Neural cell (in vitro differentiated cells): Measurements from ENCODE around the gene MTRF1. TPM values are rescaled to one million over a fixed set of nuclear protein-coding genes. Genes with fewer than 3 reads are reported as not detected.

Source experiments
- H2AFZ ChIP-seq: fragments of 200-600, 300-800 bp; sonication (generic), shearing (Covaris generic); 2 replicates; pipeline ENCODE4 v1.6.0; 2014; ENCODE audit warnings: low read depth, mild to moderate bottlenecking, antibody characterized with exemption, low read length, moderate library complexity
- H3F3A ChIP-seq: fragments of 200-600 bp; shearing (Covaris generic); 2 replicates; pipeline ENCODE4 v1.6.1; 2016; ENCODE audit warnings: mild to moderate bottlenecking, moderate library complexity, mixed read lengths, antibody characterized with exemption, low read length; ENCODE audit not compliant: insufficient read depth, poor library complexity, severe bottlenecking
- H3K27ac ChIP-seq: fragments of 200-600, 300-800 bp; sonication (generic), shearing (Covaris generic); 2 replicates; pipeline ENCODE4 v1.5.1; 2014; ENCODE audit warnings: mild to moderate bottlenecking, low read length, moderate library complexity
- H3K27me3 ChIP-seq: fragments of 300-800, 200-600 bp; sonication (generic), shearing (Covaris generic); 2 replicates; pipeline ENCODE4 v1.6.0; 2014; ENCODE audit warnings: mild to moderate bottlenecking, low read depth, low read length, moderate library complexity; ENCODE audit not compliant: insufficient read depth
- H3K36me3 ChIP-seq: fragments of 300-800, 200-600 bp; sonication (generic), shearing (Covaris generic); 2 replicates; pipeline ENCODE4 v1.5.1; 2014; ENCODE audit warnings: mild to moderate bottlenecking, antibody characterized with exemption, low read length, moderate library complexity; ENCODE audit not compliant: insufficient read depth
- H3K4me2 ChIP-seq: fragments of 300-800, 200-600 bp; sonication (generic), shearing (Covaris generic); 2 replicates; pipeline ENCODE4 v1.6.0; 2014; ENCODE audit warnings: mild to moderate bottlenecking, low read length
- H3K4me3 ChIP-seq: fragments of 300-800, 200-600 bp; sonication (generic), shearing (Covaris generic); 2 replicates; pipeline ENCODE4 v1.5.1; 2014; ENCODE audit warnings: mild to moderate bottlenecking, low read length, moderate library complexity
- H3K79me2 ChIP-seq: fragments of 200-600 bp; shearing (Covaris generic); replicated peaks from 2 replicates; pipeline ENCODE4 v1.6.0; 2014; ENCODE audit warnings: mild to moderate bottlenecking, low read length, moderate library complexity; ENCODE audit not compliant: insufficient read depth
- H3K9ac ChIP-seq: fragments of 300-800, 200-600 bp; sonication (generic), shearing (Covaris generic); 2 replicates; pipeline ENCODE4 v1.6.1; 2016; ENCODE audit warnings: mild to moderate bottlenecking, low read length, mixed read lengths
- H3K9me2 ChIP-seq: fragments of 200-600 bp; shearing (Covaris generic); 2 replicates; pipeline ENCODE4 v1.6.1; 2016; ENCODE audit warnings: mild to moderate bottlenecking, low read length, mixed read lengths; ENCODE audit not compliant: insufficient read depth
- H3K9me3 ChIP-seq: fragments of 200-600, 300-800 bp; sonication (generic), shearing (Covaris generic); 2 replicates; pipeline ENCODE4 v1.6.1; 2016; ENCODE audit warnings: mild to moderate bottlenecking, mixed run types, low read length, moderate library complexity, mixed read lengths
- H4K20me1 ChIP-seq: fragments of 200-600 bp; shearing (Covaris generic); 2 replicates; pipeline ENCODE4 v1.6.1; 2016; ENCODE audit warnings: mild to moderate bottlenecking, mixed run types; ENCODE audit not compliant: insufficient read depth
- CTCF ChIP-seq: fragments of 450-650 bp; IDR thresholded peaks from 2 replicates; pipeline ENCODE4 v1.5.1; 2014; ENCODE audit warnings: antibody characterized with exemption, mild to moderate bottlenecking, moderate library complexity; ENCODE audit not compliant: poor library complexity, severe bottlenecking
- EP300 ChIP-seq: fragments of 450-650 bp; conservative IDR thresholded peaks from 2 replicates; pipeline ENCODE4 v1.6.1; 2014; ENCODE audit warnings: antibody characterized with exemption, mild to moderate bottlenecking, moderate library complexity; ENCODE audit not compliant: poor library complexity, severe bottlenecking
- EZH2 ChIP-seq: fragments of 200-600, 300-800 bp; shearing (Covaris generic), sonication (generic); IDR thresholded peaks from 2 replicates; pipeline ENCODE4 v1.6.1; 2014; ENCODE audit warnings: antibody characterized with exemption, low read length, borderline replicate concordance, mild to moderate bottlenecking; ENCODE audit not compliant: insufficient read depth, poor library complexity, severe bottlenecking
- MXI1 ChIP-seq: fragments of 450-650 bp; conservative IDR thresholded peaks from 2 replicates; pipeline ENCODE4 v1.6.1; 2014; ENCODE audit warnings: antibody characterized with exemption, mild to moderate bottlenecking; ENCODE audit not compliant: poor library complexity, severe bottlenecking
- POLR2AphosphoS5 ChIP-seq: IDR thresholded peaks from 2 replicates; pipeline ENCODE4 v1.6.1; 2012
- RAD21 ChIP-seq: fragments of 450-650 bp; conservative IDR thresholded peaks from 2 replicates; pipeline ENCODE4 v1.6.1; 2014; ENCODE audit warnings: antibody characterized with exemption, mild to moderate bottlenecking, moderate library complexity
- REST ChIP-seq: IDR thresholded peaks from 2 replicates; pipeline ENCODE4 v1.6.1; 2012; ENCODE audit warnings: borderline replicate concordance
- SMC3 ChIP-seq: fragments of 450-650 bp; conservative IDR thresholded peaks from 2 replicates; pipeline ENCODE4 v1.6.1; 2014; ENCODE audit warnings: antibody characterized with exemption, mild to moderate bottlenecking, moderate library complexity; ENCODE audit not compliant: poor library complexity
- TAF1 ChIP-seq: IDR thresholded peaks from 2 replicates; pipeline ENCODE4 v1.6.1; 2012; ENCODE audit warnings: low read depth
- polyA plus RNA-seq: library from polyadenylated mRNA; depleted of rRNA; stranded (reverse); fragments of >200 nt; gene quantifications from 2 replicates; pipeline ENCODE4 v1.2.3, GENCODE V29; 2014

MTRF1 gene
- polyA plus RNA-seq, 1 donor from 2014 or later: 15.7 TPM

GRCh38 chr13:41236369-41236768 lies 27.0 kb downstream of the MTRF1 start:
- H3K27me3 ChIP-seq: no peaks in the 10 kb centered on the region
- no peaks in the 10 kb centered on the region for H4K20me1 ChIP-seq
- TF ChIP-seq EZH2 (no peak), POLR2AphosphoS5 (no peak), RAD21 (no peak), CTCF (no peak), EP300 (no peak)
- no peak overlapping the region for H2AFZ ChIP-seq
- H3K9me2 ChIP-seq: no peaks in the 10 kb centered on the region
- H3K9ac ChIP-seq: no peak overlapping the region
- H3K9me3 ChIP-seq: no peaks in the 10 kb centered on the region
- H3K4me2 ChIP-seq: no peak overlapping the region
- no peak overlapping the region for H3K4me3 ChIP-seq
- H3K36me3 ChIP-seq: no peaks in the 10 kb centered on the region
- H3F3A ChIP-seq: no peaks in the 10 kb centered on the region
- no peaks in the 10 kb centered on the region for H3K79me2 ChIP-seq
- H3K27ac ChIP-seq: no peak overlapping the region

- TF ChIP-seq POLR2AphosphoS5: no peak
- TF ChIP-seq CTCF: no peak
- TF ChIP-seq SMC3: no peak
- TF ChIP-seq MXI1: no peak
- no peak for TF ChIP-seq REST
- TF ChIP-seq EP300: no peak
- TF ChIP-seq RAD21: no peak
- no peak for TF ChIP-seq TAF1
- no peak for TF ChIP-seq EZH2
- Histone ChIP-seq H4K20me1 (no peaks in the 10 kb centered on the region), H3K27ac (no peak overlapping the region), H3K79me2 (no peaks in the 10 kb centered on the region), H3K9me2 (no peaks in the 10 kb centered on the region), H3K36me3 (no peaks in the 10 kb centered on the region), H3F3A (no peaks in the 10 kb centered on the region), H3K9ac (no peak overlapping the region), H3K27me3 (no peaks in the 10 kb centered on the region), H3K4me3 (no peak overlapping the region), H3K9me3 (no peaks in the 10 kb centered on the region), H2AFZ (no peak overlapping the region), H3K4me2 (no peak overlapping the region)
These were observed 30.5 kb downstream of the MTRF1 start for GRCh38 chr13:41232578-41233480.
